HCT116 (cell line): ENCODE measurements around the gene GDAP1L1.

Experiments
- ELF1 ChIP-seq: IDR thresholded peaks from 2 replicates; pipeline ENCODE4 v1.6.1; 2012; ENCODE audit warnings: low read depth, borderline replicate concordance
- FOSL1 ChIP-seq: IDR thresholded peaks from 2 replicates; pipeline ENCODE4 v1.6.1; 2012; ENCODE audit warnings: low read depth
- POLR2A ChIP-seq: IDR thresholded peaks from 2 replicates; pipeline ENCODE4 v1.7.0; 2011; ENCODE audit warnings: borderline replicate concordance; ENCODE audit not compliant: insufficient read depth, insufficient read length; ENCODE audit errors: extremely low read depth
- POLR2AphosphoS5 ChIP-seq: IDR thresholded peaks from 2 replicates; pipeline ENCODE4 v1.6.1; 2011; ENCODE audit warnings: mild to moderate bottlenecking, low read depth, low read length, moderate library complexity
- ZNF274 ChIP-seq: fragments of 200-500 bp; sonication (Bioruptor generic); IDR thresholded peaks from 2 replicates; pipeline ENCODE4 v1.6.1; 2014; ENCODE audit warnings: mild to moderate bottlenecking, low read depth, low read length, inconsistent platforms
- TF ChIP-seq, protein P1 (sequence below), 3 experiments: fragments of 200-600 bp in 1 of 3; sonication (generic) in 1 of 3; IDR thresholded peaks in 2 of 3; conservative IDR thresholded peaks in 1 of 3; 2 replicates each; pipeline ENCODE4 v1.5.1; 2012 to 2017; ENCODE audit warnings: low read depth in 2 of 3, low read length in 2 of 3, antibody characterized with exemption in 1 of 3, borderline replicate concordance in 1 of 3, control low read depth in 1 of 3, mild to moderate bottlenecking in 1 of 3, mixed read lengths in 1 of 3, mixed run types in 1 of 3, moderate library complexity in 1 of 3; ENCODE audit not compliant: insufficient read depth in 1 of 3
- TF ChIP-seq, protein P2 (sequence below): IDR thresholded peaks from 2 replicates; pipeline ENCODE4 v1.6.1; 2012; ENCODE audit warnings: low read depth
- TF ChIP-seq, protein P3 (sequence below): IDR thresholded peaks from 2 replicates; pipeline ENCODE4 v1.6.1; 2012
- TF ChIP-seq, protein P4 (sequence below): IDR thresholded peaks from 2 replicates; pipeline ENCODE4 v1.6.1; 2011; ENCODE audit warnings: mild to moderate bottlenecking, low read length, moderate library complexity; ENCODE audit not compliant: insufficient replicate concordance; ENCODE audit errors: extremely low read depth
- TF ChIP-seq, protein P5 (sequence below): IDR thresholded peaks from 2 replicates; pipeline ENCODE4 v1.6.1; 2012

DNA sequence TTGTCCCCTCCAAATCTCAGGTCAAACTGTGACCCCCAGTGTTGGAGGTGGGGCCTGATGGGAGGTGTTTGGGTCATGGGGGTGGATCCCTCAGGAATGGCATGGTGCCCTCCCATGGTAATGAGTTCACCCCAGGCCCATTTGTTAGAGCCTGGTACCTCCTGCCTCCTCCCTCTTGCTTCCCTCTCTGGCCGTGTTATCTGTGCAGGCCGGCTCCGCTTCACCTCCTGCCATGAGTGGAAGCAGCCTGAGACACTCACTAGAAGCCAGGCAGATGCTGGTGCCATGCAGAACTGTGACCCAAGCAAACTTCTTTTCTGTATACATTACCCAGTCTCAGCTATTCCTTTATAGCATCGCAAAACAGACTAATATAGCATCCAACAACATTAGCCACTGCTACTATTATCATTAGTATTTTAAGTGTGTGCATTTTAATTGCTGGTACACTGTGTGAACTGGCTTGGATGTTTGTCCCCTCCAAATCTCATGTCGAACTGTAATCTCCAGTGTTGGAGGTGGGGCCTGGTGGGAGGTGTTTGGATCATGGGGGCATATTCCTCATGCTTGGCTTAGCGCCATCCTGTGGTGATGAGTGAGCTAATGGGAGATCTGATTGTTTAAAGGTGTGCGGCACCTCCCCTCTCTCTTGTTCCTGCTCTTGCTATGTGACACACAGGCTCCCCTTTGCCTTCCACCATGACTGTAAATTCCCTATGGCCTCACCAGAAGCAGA is 24.3 kb upstream of the GDAP1L1 start:
- TF ChIP-seq, protein P1, sequence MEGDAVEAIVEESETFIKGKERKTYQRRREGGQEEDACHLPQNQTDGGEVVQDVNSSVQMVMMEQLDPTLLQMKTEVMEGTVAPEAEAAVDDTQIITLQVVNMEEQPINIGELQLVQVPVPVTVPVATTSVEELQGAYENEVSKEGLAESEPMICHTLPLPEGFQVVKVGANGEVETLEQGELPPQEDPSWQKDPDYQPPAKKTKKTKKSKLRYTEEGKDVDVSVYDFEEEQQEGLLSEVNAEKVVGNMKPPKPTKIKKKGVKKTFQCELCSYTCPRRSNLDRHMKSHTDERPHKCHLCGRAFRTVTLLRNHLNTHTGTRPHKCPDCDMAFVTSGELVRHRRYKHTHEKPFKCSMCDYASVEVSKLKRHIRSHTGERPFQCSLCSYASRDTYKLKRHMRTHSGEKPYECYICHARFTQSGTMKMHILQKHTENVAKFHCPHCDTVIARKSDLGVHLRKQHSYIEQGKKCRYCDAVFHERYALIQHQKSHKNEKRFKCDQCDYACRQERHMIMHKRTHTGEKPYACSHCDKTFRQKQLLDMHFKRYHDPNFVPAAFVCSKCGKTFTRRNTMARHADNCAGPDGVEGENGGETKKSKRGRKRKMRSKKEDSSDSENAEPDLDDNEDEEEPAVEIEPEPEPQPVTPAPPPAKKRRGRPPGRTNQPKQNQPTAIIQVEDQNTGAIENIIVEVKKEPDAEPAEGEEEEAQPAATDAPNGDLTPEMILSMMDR (IDR thresholded peaks at IDR 0.05 in 2 of 3, conservative IDR thresholded peaks at IDR 0.05 in 1 of 3; ENCODE audit: borderline replicate concordance in 1 of 3, insufficient read depth in 1 of 3, low read depth in 2 of 3, low read length in 2 of 3) = peak; percentile 17 to 26 (median 18); a peak in 4 of 6 replicates
- TF ChIP-seq ELF1 = no peak
- no peak for TF ChIP-seq FOSL1
- TF ChIP-seq, protein P2, sequence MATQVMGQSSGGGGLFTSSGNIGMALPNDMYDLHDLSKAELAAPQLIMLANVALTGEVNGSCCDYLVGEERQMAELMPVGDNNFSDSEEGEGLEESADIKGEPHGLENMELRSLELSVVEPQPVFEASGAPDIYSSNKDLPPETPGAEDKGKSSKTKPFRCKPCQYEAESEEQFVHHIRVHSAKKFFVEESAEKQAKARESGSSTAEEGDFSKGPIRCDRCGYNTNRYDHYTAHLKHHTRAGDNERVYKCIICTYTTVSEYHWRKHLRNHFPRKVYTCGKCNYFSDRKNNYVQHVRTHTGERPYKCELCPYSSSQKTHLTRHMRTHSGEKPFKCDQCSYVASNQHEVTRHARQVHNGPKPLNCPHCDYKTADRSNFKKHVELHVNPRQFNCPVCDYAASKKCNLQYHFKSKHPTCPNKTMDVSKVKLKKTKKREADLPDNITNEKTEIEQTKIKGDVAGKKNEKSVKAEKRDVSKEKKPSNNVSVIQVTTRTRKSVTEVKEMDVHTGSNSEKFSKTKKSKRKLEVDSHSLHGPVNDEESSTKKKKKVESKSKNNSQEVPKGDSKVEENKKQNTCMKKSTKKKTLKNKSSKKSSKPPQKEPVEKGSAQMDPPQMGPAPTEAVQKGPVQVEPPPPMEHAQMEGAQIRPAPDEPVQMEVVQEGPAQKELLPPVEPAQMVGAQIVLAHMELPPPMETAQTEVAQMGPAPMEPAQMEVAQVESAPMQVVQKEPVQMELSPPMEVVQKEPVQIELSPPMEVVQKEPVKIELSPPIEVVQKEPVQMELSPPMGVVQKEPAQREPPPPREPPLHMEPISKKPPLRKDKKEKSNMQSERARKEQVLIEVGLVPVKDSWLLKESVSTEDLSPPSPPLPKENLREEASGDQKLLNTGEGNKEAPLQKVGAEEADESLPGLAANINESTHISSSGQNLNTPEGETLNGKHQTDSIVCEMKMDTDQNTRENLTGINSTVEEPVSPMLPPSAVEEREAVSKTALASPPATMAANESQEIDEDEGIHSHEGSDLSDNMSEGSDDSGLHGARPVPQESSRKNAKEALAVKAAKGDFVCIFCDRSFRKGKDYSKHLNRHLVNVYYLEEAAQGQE = no peak
- no peak for TF ChIP-seq POLR2AphosphoS5
- TF ChIP-seq, protein P3, sequence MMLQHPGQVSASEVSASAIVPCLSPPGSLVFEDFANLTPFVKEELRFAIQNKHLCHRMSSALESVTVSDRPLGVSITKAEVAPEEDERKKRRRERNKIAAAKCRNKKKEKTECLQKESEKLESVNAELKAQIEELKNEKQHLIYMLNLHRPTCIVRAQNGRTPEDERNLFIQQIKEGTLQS = no peak
- TF ChIP-seq ZNF274 = no peak
- no peak for TF ChIP-seq POLR2A
- TF ChIP-seq, protein P4, sequence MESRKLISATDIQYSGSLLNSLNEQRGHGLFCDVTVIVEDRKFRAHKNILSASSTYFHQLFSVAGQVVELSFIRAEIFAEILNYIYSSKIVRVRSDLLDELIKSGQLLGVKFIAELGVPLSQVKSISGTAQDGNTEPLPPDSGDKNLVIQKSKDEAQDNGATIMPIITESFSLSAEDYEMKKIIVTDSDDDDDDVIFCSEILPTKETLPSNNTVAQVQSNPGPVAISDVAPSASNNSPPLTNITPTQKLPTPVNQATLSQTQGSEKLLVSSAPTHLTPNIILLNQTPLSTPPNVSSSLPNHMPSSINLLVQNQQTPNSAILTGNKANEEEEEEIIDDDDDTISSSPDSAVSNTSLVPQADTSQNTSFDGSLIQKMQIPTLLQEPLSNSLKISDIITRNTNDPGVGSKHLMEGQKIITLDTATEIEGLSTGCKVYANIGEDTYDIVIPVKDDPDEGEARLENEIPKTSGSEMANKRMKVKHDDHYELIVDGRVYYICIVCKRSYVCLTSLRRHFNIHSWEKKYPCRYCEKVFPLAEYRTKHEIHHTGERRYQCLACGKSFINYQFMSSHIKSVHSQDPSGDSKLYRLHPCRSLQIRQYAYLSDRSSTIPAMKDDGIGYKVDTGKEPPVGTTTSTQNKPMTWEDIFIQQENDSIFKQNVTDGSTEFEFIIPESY = no peak
- TF ChIP-seq, protein P5, sequence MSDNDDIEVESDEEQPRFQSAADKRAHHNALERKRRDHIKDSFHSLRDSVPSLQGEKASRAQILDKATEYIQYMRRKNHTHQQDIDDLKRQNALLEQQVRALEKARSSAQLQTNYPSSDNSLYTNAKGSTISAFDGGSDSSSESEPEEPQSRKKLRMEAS = no peak
